ENCODE results near the gene TAS2R4. TPM values are rescaled to one million over a fixed set of nuclear protein-coding genes. Genes with fewer than 3 reads are reported as not detected.

The TAS2R4 gene
- total and polyA plus RNA-seq, 2 experiments from 2014 or later, result 0.22 to 2.5 TPM

- Histone ChIP-seq H3K36me3 (peaks cover 12% of the 10 kb centered on the region), H3K4me1 (ENCODE audit: low read depth) (peaks cover 7% of the 10 kb centered on the region), H3K9me3 (ENCODE audit: low read depth) (no peaks in the 10 kb centered on the region), H3K4me3 (peak within 1 kb of the TSS; percentile 74), H3K27me3 (no peaks in the 10 kb centered on the region), H3K27ac (peak within 1 kb of the TSS; percentile 72)
- TF ChIP-seq CTCF (IDR thresholded peaks at IDR 0.05; ENCODE audit: low read depth, low read length), result peak; percentile 89
- peak; percentile 96 to 98 for DNase-seq (ENCODE audit: low read depth in 1 of 2, low spot score in 1 of 2)
These were observed 38.5 kb upstream of the TAS2R4 start, which contains the start of gene SSBP1 for GRCh38 chr7:141737836-141738591. SSBP1 (plus strand) TSS chr7:141738358; CDS start chr7:141739167, 809 bp downstream.

DNA sequence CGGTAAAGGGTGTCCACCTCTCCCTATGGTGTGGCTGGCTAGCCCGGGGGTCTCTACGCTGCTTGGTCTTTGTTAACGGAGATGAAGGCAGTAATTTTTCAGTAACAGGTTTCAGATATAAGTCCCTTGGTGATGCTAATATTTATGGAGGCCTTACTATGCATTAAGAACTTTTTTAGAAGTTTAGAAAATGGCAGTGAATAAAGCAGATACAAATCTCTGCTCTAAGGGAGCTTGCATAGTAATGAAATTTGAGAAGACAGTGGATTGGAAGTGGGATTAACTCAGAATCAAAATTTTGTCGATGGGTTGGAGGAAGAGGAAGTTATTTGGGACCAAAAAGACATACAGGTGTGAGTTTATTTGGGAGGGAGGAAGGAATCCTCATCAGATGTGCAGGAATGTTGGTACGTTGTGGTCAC, 37.9 kb upstream of the TAS2R4 start:
- no peaks in the 10 kb centered on the region for H3K27me3 ChIP-seq
- H3K9me3 ChIP-seq (ENCODE audit: low read depth), result no peaks in the 10 kb centered on the region
- peaks cover 7% of the 10 kb centered on the region for H3K4me1 ChIP-seq (ENCODE audit: low read depth)
- DNase-seq (ENCODE audit: low read depth in 1 of 2, low spot score in 1 of 2), result no peak
- peaks cover 18% of the 10 kb centered on the region for H3K36me3 ChIP-seq
- TF ChIP-seq CTCF (IDR thresholded peaks at IDR 0.05; ENCODE audit: low read depth, low read length), result no peak
- peak overlapping the region; percentile 74 for H3K4me3 ChIP-seq
- H3K27ac ChIP-seq, result peak overlapping the region; percentile 72

GRCh38 chr7:141739250-141739649, 37.2 kb upstream of the TAS2R4 start:
- no peak for TF ChIP-seq CTCF (IDR thresholded peaks at IDR 0.05; ENCODE audit: low read depth, low read length)
- no peak overlapping the region for H3K27ac ChIP-seq

GRCh38 chr7:141742229-141742628, 34.2 kb upstream of the TAS2R4 start:
- Histone ChIP-seq H3K36me3 (peaks cover 51% of the 10 kb centered on the region), H3K4me3 (no peak overlapping the region), H3K27me3 (no peaks in the 10 kb centered on the region), H3K27ac (no peak overlapping the region), H3K4me1 (ENCODE audit: low read depth) (peaks cover 7% of the 10 kb centered on the region), H3K9me3 (ENCODE audit: low read depth) (no peaks in the 10 kb centered on the region)
- TF ChIP-seq CTCF (IDR thresholded peaks at IDR 0.05; ENCODE audit: low read depth, low read length), result no peak
- DNase-seq (ENCODE audit: low read depth in 1 of 2, low spot score in 1 of 2), result peak in 1 of 2 donors; percentile 9

More at GRCh38 chr7:141739250-141739649, 37.2 kb upstream of the TAS2R4 start:
- no peak for DNase-seq (ENCODE audit: low read depth in 1 of 2, low spot score in 1 of 2)
- peaks cover 7% of the 10 kb centered on the region for H3K4me1 ChIP-seq (ENCODE audit: low read depth)
- H3K4me3 ChIP-seq, result peak overlapping the region; percentile 74
- H3K36me3 ChIP-seq, result peaks cover 24% of the 10 kb centered on the region
- H3K27me3 ChIP-seq, result no peaks in the 10 kb centered on the region
- no peaks in the 10 kb centered on the region for H3K9me3 ChIP-seq (ENCODE audit: low read depth)

DNA sequence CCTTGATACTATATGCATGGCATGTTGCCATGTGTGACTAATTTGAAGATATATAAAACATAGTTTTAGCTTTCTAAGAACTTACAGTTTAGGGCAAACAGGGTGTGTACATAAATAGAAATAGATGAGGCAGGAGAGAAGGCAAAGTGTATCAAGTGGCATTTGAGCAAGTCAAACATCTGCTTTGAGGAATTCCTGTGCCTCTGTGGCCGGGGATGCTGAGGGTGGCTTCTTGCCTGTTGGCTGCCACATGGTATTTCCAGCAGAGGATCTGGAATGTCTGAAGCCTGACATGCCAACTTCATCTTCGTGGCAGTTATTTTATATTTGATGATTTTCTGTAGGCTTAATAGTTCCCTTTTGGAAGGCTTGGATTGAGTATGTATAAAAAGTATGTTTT, 32.3 kb upstream of the TAS2R4 start:
- peaks cover 60% of the 10 kb centered on the region for H3K36me3 ChIP-seq

More for the DNA sequence above, 32.3 kb upstream of the TAS2R4 start:
- H3K4me1 ChIP-seq (ENCODE audit: low read depth), result peaks cover 5% of the 10 kb centered on the region
- DNase-seq (ENCODE audit: low read depth in 1 of 2, low spot score in 1 of 2), result no peak
- H3K4me3 ChIP-seq, result no peak overlapping the region
- no peak overlapping the region for H3K27ac ChIP-seq
- no peaks in the 10 kb centered on the region for H3K27me3 ChIP-seq
- no peak for TF ChIP-seq CTCF (IDR thresholded peaks at IDR 0.05; ENCODE audit: low read depth, low read length)
- no peaks in the 10 kb centered on the region for H3K9me3 ChIP-seq (ENCODE audit: low read depth)

Measured in cardiac muscle cell (in vitro differentiated cells and primary cell).